ENCODE results near the gene ENO3. TPM values are rescaled to one million over a fixed set of nuclear protein-coding genes. Genes with fewer than 3 reads are reported as not detected.

ENO3 gene
- total and polyA plus RNA-seq, 10 of the 15 experiments (the other 5 are each of a cell fraction or from before 2014, with no cell fraction given) = 6.8 to 28.4 (median 17.0) TPM

DNA sequence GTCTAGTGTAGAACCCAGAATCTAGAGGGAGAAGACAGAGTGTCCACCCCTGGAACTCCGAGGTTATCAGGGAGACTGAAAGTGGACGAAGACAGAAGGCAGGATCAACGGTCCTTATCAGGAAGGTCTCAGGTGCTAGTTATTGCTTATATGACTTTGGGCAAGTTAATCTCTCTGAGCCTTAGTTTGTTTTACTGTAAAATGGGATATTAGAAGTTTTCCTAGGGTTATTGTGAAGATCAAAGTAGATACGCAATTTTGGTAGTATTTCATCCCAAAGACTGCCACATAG lies 9.7 kb upstream of the ENO3 start:
- no TSS peak for BruUV-seq (replicated peaks)
- DNase-seq (ENCODE audit: low read depth, low spot score) = no peak
- 2% methylated on average over 4 of the region's 4 CpGs for WGBS (ENCODE audit: insufficient coverage, insufficient replicate concordance, low lambda C conversion rate, missing lambda C conversion rate)
- peak overlapping the region; percentile 97 for H3K27ac ChIP-seq (ENCODE audit: control insufficient read depth, insufficient read depth)
- H3K4me3 ChIP-seq = peak overlapping the region; percentile 85
- H3K4me2 ChIP-seq (ENCODE audit: control insufficient read depth, insufficient read depth) = peak overlapping the region; percentile 55
- ATAC-seq = no peak
- ChIA-PET RAD21 (ENCODE audit: unreplicated experiment) (no interaction called here), CTCF (interaction anchor here (3.0 to 3.5 kb wide), 2 partner anchors 25 to 32 kb away, joined by 18 to 28 read pairs; partner anchors contain the start of gene SPAG7), POLR2A (interaction anchor here (17.5 kb wide), 1 partner anchor 24 kb away, joined by 272 read pairs; the partner anchor contains the start of gene SPAG7), SMC1A (ENCODE audit: uncharacterized antibody, unreplicated experiment) (interaction anchor here (4.5 kb wide), 1 partner anchor 26 kb away, joined by 38 read pairs; the partner anchor contains the start of gene SPAG7)
- in situ Hi-C loops (cut with MboI) = no loop called here
- peaks cover 20 to 28% of the 10 kb centered on the region in 2 experiments for H3K36me3 ChIP-seq (ENCODE audit: control insufficient read depth in 2 of 2, insufficient read depth in 2 of 2, low read length in 1 of 2)
- TF ChIP-seq SPI1 (IDR thresholded peaks at IDR 0.05; ENCODE audit: borderline replicate concordance, insufficient read depth, low read depth, low read length) = no peak
- no peaks in the 10 kb centered on the region for H3K27me3 ChIP-seq (replicated peaks in 1 of 2; ENCODE audit: control insufficient read depth in 2 of 2, insufficient read depth in 2 of 2, low read length in 1 of 2)
- peaks cover 46% of the 10 kb centered on the region for H3K4me1 ChIP-seq (ENCODE audit: control insufficient read depth, insufficient read depth, low read length)
- H3K79me2 ChIP-seq (ENCODE audit: control insufficient read depth, insufficient read depth, low read length) = peaks cover 80% of the 10 kb centered on the region
- no peak for FAIRE-seq
- no peak overlapping the region for H2AFZ ChIP-seq (ENCODE audit: control insufficient read depth, low read depth, low read length)
- H3K9ac ChIP-seq (ENCODE audit: control insufficient read depth, insufficient read depth, low read length) = peak overlapping the region; percentile 98
- no peaks in the 10 kb centered on the region for H3K9me3 ChIP-seq (replicated peaks; ENCODE audit: control insufficient read depth, insufficient read depth, low read length)
- no peaks in the 10 kb centered on the region; the same call in none of the 2 replicates for H4K20me1 ChIP-seq (ENCODE audit: control insufficient read depth, insufficient read depth)
- intact Hi-C loops (cut with micrococcal nuclease; ENCODE audit: unreplicated experiment) = loop anchor here (5.0 kb wide), 1 partner anchor 296 kb away; no protein-coding TSS in a partner anchor

DNA sequence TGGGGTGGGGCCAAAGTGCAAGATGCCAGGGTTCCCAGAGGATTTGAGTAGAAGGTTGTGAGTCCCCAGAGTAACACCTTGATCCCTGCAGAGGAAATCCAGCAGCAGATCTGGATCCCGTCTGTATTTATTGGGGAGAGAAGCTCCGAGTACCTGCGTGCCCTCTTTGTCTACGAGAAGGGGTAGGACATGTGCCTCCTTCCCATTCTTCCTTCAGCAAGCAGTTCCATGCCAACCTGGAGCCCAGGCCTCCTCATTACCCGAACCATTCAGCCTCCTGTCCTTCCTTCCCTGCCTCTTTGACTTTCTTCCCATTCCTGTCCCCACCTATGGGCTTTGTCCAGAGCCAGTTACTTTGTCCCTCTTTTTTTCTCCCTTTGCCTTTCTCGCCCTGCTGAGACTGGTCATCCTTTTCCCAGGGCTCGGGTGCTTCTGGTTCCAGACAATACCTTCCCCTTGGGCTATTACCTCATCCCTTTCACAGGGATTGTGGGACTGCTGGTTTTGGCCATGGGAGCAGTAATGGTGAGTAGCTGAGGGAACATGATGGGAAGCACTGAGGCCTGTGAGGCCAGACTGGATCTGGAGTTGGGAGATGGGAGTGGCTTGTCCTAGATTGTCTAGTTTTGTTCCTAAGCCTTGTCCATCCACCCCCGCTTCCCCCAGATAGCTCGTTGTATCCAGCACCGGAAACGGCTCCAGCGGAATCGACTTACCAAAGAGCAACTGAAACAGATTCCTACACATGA lies 8.0 kb upstream of the ENO3 start:
- no peaks in the 10 kb centered on the region for H3K9me3 ChIP-seq (replicated peaks; ENCODE audit: control insufficient read depth, insufficient read depth, low read length)
- no peak overlapping the region for H2AFZ ChIP-seq (ENCODE audit: control insufficient read depth, low read depth, low read length)
- H3K27me3 ChIP-seq (replicated peaks in 1 of 2; ENCODE audit: control insufficient read depth in 2 of 2, insufficient read depth in 2 of 2, low read length in 1 of 2) = no peaks in the 10 kb centered on the region
- ChIA-PET CTCF (no interaction called here), RAD21 (ENCODE audit: unreplicated experiment) (interaction anchor here (1.7 kb wide), 1 partner anchor 25 kb away, joined by 6 read pairs; the partner anchor contains the start of gene SPAG7), POLR2A (interaction anchor here (17.5 kb wide), 1 partner anchor 23 kb away, joined by 272 read pairs; the partner anchor contains the start of gene SPAG7), SMC1A (ENCODE audit: uncharacterized antibody, unreplicated experiment) (interaction anchor here (7.1 kb wide), 1 partner anchor 24 kb away, joined by 50 read pairs; the partner anchor contains the start of gene SPAG7)
- WGBS (ENCODE audit: insufficient coverage, insufficient replicate concordance, low lambda C conversion rate, missing lambda C conversion rate) = 97% methylated on average over 13 of the region's 13 CpGs
- H3K4me1 ChIP-seq (ENCODE audit: control insufficient read depth, insufficient read depth, low read length) = peaks cover 46% of the 10 kb centered on the region
- DNase-seq (ENCODE audit: low read depth, low spot score) = no peak
- H4K20me1 ChIP-seq (ENCODE audit: control insufficient read depth, insufficient read depth) = peaks cover 5% of the 10 kb centered on the region
- intact Hi-C loops (cut with micrococcal nuclease; ENCODE audit: unreplicated experiment) = loop anchor here (5.0 kb wide), 1 partner anchor 294 kb away; no protein-coding TSS in a partner anchor
- H3K79me2 ChIP-seq (ENCODE audit: control insufficient read depth, insufficient read depth, low read length) = peaks cover 94% of the 10 kb centered on the region
- ATAC-seq = no peak
- H3K36me3 ChIP-seq (ENCODE audit: control insufficient read depth in 2 of 2, insufficient read depth in 2 of 2, low read length in 1 of 2) = peaks cover 22% of the 10 kb centered on the region in 2 experiments
- H3K4me2 ChIP-seq (ENCODE audit: control insufficient read depth, insufficient read depth) = peak overlapping the region; percentile 55
- H3K4me3 ChIP-seq = peak overlapping the region; percentile 85; the same call in 1 of the 2 replicates
- H3K9ac ChIP-seq (ENCODE audit: control insufficient read depth, insufficient read depth, low read length) = peak overlapping the region; percentile 44
- FAIRE-seq = no peak
- no TSS peak for BruUV-seq (replicated peaks)
- peak overlapping the region; percentile 100 for H3K27ac ChIP-seq (ENCODE audit: control insufficient read depth, insufficient read depth)
- in situ Hi-C loops (cut with MboI) = no loop called here
- TF ChIP-seq POLR2A (IDR thresholded peaks at IDR 0.05; ENCODE audit: low read depth, low read length) = peak; percentile 69
- peak; percentile 57 for TF ChIP-seq POLR2AphosphoS5 (IDR thresholded peaks at IDR 0.05; ENCODE audit: low read length)
- TF ChIP-seq CREB1 (IDR thresholded peaks at IDR 0.05; ENCODE audit: low read depth) = no peak
